GM12864 (cell line): ENCODE measurements around the gene IL31RA.

Experiments used
- DNase-seq: peaks from one replicate; pipeline ENCODE4 v3.0.0-alpha.2; 2011; ENCODE audit warnings: low read depth
- H3K4me3 ChIP-seq: 2 replicates; pipeline ENCODE4 v1.5.1; 2011; ENCODE audit warnings: mild to moderate bottlenecking, low read depth, low read length, control low read depth
- CTCF ChIP-seq: IDR thresholded peaks from 2 replicates; pipeline ENCODE4 v1.5.1; 2011; ENCODE audit warnings: low read depth, mild to moderate bottlenecking, moderate library complexity, low read length, control low read depth, inconsistent platforms; ENCODE audit errors: missing control alignments

Gene IL31RA

GRCh38 chr5:55823151-55823796, 27.9 kb upstream of the IL31RA start:
- no peak overlapping the region for H3K4me3 ChIP-seq
- TF ChIP-seq CTCF: no peak
- DNase-seq: no peak

- TF ChIP-seq CTCF: no peak
- H3K4me3 ChIP-seq: no peak overlapping the region
- no peak for DNase-seq
Measured at GRCh38 chr5:55829956-55830355, 21.2 kb upstream of the IL31RA start.

GRCh38 chr5:55832446-55832845, 18.7 kb upstream of the IL31RA start:
- TF ChIP-seq CTCF: no peak
- H3K4me3 ChIP-seq: no peak overlapping the region

GRCh38 chr5:55836191-55836590, 15.0 kb upstream of the IL31RA start:
- no peak overlapping the region for H3K4me3 ChIP-seq
- no peak for DNase-seq
- no peak for TF ChIP-seq CTCF

More at GRCh38 chr5:55832446-55832845, 18.7 kb upstream of the IL31RA start:
- no peak for DNase-seq

- no peak for DNase-seq
Measured at GRCh38 chr5:55841976-55842375, 9.2 kb upstream of the IL31RA start.

GRCh38 chr5:55847837-55848236, 3.3 kb upstream of the IL31RA start:
- TF ChIP-seq CTCF: no peak
- DNase-seq: no peak
- H3K4me3 ChIP-seq: no peak overlapping the region

More at GRCh38 chr5:55841976-55842375, 9.2 kb upstream of the IL31RA start:
- no peak overlapping the region for H3K4me3 ChIP-seq
- TF ChIP-seq CTCF: no peak

- DNase-seq: no peak
- no peak overlapping the region for H3K4me3 ChIP-seq
- TF ChIP-seq CTCF: no peak
Measured at GRCh38 chr5:55848783-55849182, 2.4 kb upstream of the IL31RA start.
